Bronchial epithelial cell (primary cell): Measurements from ENCODE around the gene SEMA4D. TPM values are rescaled to one million over a fixed set of nuclear protein-coding genes. Genes with fewer than 3 reads are reported as not detected.

Source experiments
- DNase-seq: peaks from one replicate; pipeline ENCODE4 v3.0.0-alpha.2; 2010; ENCODE audit warnings: low read depth
- FAIRE-seq: peaks from 2 replicates; lab custom pipeline; 2011; peaks lifted over from hg19 to GRCh38; lab: Jason Lieb, UNC
- H3K27me3 ChIP-seq: 2 replicates; pipeline ENCODE4 v1.5.1; 2011; ENCODE audit warnings: low read length; ENCODE audit not compliant: control insufficient read depth, insufficient read depth
- H3K36me3 ChIP-seq: 2 replicates; pipeline ENCODE4 v1.5.1; 2011; ENCODE audit warnings: low read length; ENCODE audit not compliant: control insufficient read depth, insufficient read depth
- H3K4me3 ChIP-seq: 2 replicates; pipeline ENCODE4 v1.5.1; 2011; ENCODE audit warnings: mild to moderate bottlenecking, low read depth, low read length, control low read depth
- total RNA-seq: library from RNA; depleted of rRNA; stranded (reverse); fragments of >200 nt; gene quantifications from 2 replicates; pipeline ENCODE4 v1.2.1, GENCODE V29; 2014
- TF ChIP-seq, protein P1 (sequence below): IDR thresholded peaks from 2 replicates; pipeline ENCODE4 v1.5.1; 2011; ENCODE audit warnings: mild to moderate bottlenecking, moderate library complexity, low read length, control low read depth, inconsistent platforms; ENCODE audit not compliant: insufficient read depth, severe bottlenecking

SEMA4D gene
- total RNA-seq, 1 donor from 2014 or later, result 1.8 TPM

- no peaks in the 10 kb centered on the region for H3K27me3 ChIP-seq
- TF ChIP-seq, protein P1, sequence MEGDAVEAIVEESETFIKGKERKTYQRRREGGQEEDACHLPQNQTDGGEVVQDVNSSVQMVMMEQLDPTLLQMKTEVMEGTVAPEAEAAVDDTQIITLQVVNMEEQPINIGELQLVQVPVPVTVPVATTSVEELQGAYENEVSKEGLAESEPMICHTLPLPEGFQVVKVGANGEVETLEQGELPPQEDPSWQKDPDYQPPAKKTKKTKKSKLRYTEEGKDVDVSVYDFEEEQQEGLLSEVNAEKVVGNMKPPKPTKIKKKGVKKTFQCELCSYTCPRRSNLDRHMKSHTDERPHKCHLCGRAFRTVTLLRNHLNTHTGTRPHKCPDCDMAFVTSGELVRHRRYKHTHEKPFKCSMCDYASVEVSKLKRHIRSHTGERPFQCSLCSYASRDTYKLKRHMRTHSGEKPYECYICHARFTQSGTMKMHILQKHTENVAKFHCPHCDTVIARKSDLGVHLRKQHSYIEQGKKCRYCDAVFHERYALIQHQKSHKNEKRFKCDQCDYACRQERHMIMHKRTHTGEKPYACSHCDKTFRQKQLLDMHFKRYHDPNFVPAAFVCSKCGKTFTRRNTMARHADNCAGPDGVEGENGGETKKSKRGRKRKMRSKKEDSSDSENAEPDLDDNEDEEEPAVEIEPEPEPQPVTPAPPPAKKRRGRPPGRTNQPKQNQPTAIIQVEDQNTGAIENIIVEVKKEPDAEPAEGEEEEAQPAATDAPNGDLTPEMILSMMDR, result no peak
- FAIRE-seq (no peak), DNase-seq (peak; percentile 28)
- H3K4me3 ChIP-seq, result no peak overlapping the region
- no peaks in the 10 kb centered on the region for H3K36me3 ChIP-seq
Measured at GRCh38 chr9:89477811-89478630, 19.9 kb downstream of the SEMA4D start.

- TF ChIP-seq, protein P1, result no peak
- FAIRE-seq (no peak), DNase-seq (no peak)
- Histone ChIP-seq H3K36me3 (no peaks in the 10 kb centered on the region), H3K4me3 (no peak overlapping the region), H3K27me3 (no peaks in the 10 kb centered on the region)
Measured at GRCh38 chr9:89477384-89477783, 20.5 kb downstream of the SEMA4D start.

DNA sequence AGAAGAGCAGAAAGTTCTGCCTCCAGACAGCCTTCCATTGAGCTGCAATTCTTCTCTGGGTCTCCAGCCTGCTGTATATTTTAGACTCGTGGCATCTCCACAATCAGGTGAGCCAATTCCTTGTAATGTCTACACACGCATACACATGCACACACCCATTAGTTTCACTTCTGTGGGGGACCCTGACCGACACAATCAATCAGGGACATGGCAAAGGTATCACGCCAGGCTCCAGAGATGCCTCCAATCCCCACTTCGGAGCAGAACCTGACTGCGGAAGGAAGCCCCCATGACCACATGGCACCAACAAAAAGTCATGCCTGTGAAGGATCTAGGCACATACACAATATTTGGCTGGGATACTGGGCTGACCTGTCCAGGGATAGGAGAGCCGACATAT, 21.4 kb downstream of the SEMA4D start:
- no peak for FAIRE-seq
- no peak overlapping the region for H3K4me3 ChIP-seq
- TF ChIP-seq, protein P1, result no peak
- H3K36me3 ChIP-seq, result no peaks in the 10 kb centered on the region
- no peak for DNase-seq
- no peaks in the 10 kb centered on the region for H3K27me3 ChIP-seq

- no peaks in the 10 kb centered on the region for H3K36me3 ChIP-seq
- no peak overlapping the region for H3K4me3 ChIP-seq
- FAIRE-seq (no peak), DNase-seq (no peak)
- no peaks in the 10 kb centered on the region for H3K27me3 ChIP-seq
- TF ChIP-seq, protein P1, result no peak
Measured at GRCh38 chr9:89475891-89476440, 21.9 kb downstream of the SEMA4D start.

DNA sequence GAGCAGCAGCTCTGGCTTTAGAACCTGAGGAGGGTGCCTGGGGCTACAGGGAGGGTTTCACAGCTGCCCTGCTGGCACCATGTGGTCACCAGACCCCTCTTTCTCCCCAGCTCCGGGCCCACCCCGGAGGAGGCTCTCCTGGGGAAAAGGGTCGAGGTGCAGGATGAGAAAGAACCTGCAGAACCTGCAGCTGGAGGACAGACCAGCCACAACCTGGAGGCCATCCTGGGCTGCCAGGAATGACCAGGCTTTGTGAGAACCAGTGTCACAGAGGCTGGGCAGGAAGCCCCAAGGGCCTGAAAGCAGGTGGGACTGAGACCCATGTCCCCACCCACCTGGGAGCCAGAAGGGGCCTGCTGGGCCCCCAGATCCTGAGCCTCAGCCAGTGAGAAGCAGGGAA, 23.0 kb downstream of the SEMA4D start:
- H3K4me3 ChIP-seq, result no peak overlapping the region
- DNase-seq, result no peak
- FAIRE-seq, result no peak
- TF ChIP-seq, protein P1, result no peak
- no peaks in the 10 kb centered on the region for H3K27me3 ChIP-seq
- H3K36me3 ChIP-seq, result no peaks in the 10 kb centered on the region
